GM12892 (cell line): ENCODE measurements around the gene LCT.
"Not testable (repeated sequence)": the region's sequence is repeated elsewhere in the genome, so short reads cannot be mapped to it uniquely, and the experiment has no call there.

Experiments
- POLR2A ChIP-seq: IDR thresholded peaks from 2 replicates; pipeline ENCODE4 v1.6.1; 2011; ENCODE audit warnings: low read depth, low read length, control low read depth
- POLR2AphosphoS5 ChIP-seq: IDR thresholded peaks from 2 replicates; pipeline ENCODE4 v1.6.1; 2011; ENCODE audit warnings: low read depth, low read length, control low read depth
- TAF1 ChIP-seq: IDR thresholded peaks from 2 replicates; pipeline ENCODE4 v1.6.1; 2011; ENCODE audit warnings: low read depth, mild to moderate bottlenecking, control low read depth, low read length, borderline replicate concordance

- not testable (repeated sequence) for TF ChIP-seq TAF1, POLR2AphosphoS5, POLR2A
Observed at GRCh38 chr2:135807874-135808273, 29.1 kb downstream of the LCT start.
